Hepatocyte (in vitro differentiated cells): ENCODE results near the gene PADI4. TPM values are rescaled to one million over a fixed set of nuclear protein-coding genes. Genes with fewer than 3 reads are reported as not detected.

Experiments used
- DNase-seq: peaks from one replicate; pipeline ENCODE4 v3.0.0-alpha.2; 2016; ENCODE audit warnings: low spot score
- H2AFZ ChIP-seq: fragments of 200-600 bp; sonication (generic); 2 replicates; pipeline ENCODE4 v1.6.0; 2016; ENCODE audit warnings: antibody characterized with exemption, mild to moderate bottlenecking
- H3K27ac ChIP-seq: fragments of 200-600 bp; sonication (generic); 2 replicates; pipeline ENCODE4 v1.5.1; 2016; ENCODE audit warnings: mild to moderate bottlenecking
- H3K27me3 ChIP-seq: fragments of 200-600 bp; sonication (generic); 2 replicates; pipeline ENCODE4 v1.6.1; 2016
- H3K36me3 ChIP-seq: fragments of 200-600 bp; sonication (generic); replicated peaks from 2 replicates; pipeline ENCODE4 v1.5.1; 2016; ENCODE audit warnings: low read depth; ENCODE audit not compliant: insufficient read depth
- H3K4me1 ChIP-seq: fragments of 200-600 bp; sonication (generic); 2 replicates; pipeline ENCODE4 v1.5.1; 2016; ENCODE audit warnings: mild to moderate bottlenecking, moderate library complexity; ENCODE audit not compliant: insufficient read depth
- H3K4me2 ChIP-seq: fragments of 200-600 bp; sonication (generic); 2 replicates; pipeline ENCODE4 v1.6.0; 2016
- H3K4me3 ChIP-seq: fragments of 200-600 bp; sonication (generic); 2 replicates; pipeline ENCODE4 v1.5.1; 2016; ENCODE audit warnings: mild to moderate bottlenecking
- H3K79me2 ChIP-seq: fragments of 200-600 bp; sonication (generic); 2 replicates; pipeline ENCODE4 v1.6.0; 2017; ENCODE audit warnings: mild to moderate bottlenecking
- H3K9me2 ChIP-seq: fragments of 200-600 bp; sonication (generic); replicated peaks from 2 replicates; pipeline ENCODE4 v1.6.0; 2017; ENCODE audit warnings: mild to moderate bottlenecking; ENCODE audit not compliant: insufficient read depth
- H3K9me3 ChIP-seq: fragments of 200-600 bp; sonication (generic); 2 replicates; pipeline ENCODE4 v1.5.1; 2016; ENCODE audit warnings: low read depth, mild to moderate bottlenecking
- H4K20me1 ChIP-seq: fragments of 200-600 bp; sonication (generic); 2 replicates; pipeline ENCODE4 v1.6.0; 2016; ENCODE audit warnings: mild to moderate bottlenecking; ENCODE audit not compliant: insufficient read depth, poor library complexity, severe bottlenecking
- CTCF ChIP-seq: fragments of 200-600 bp; sonication (generic); IDR thresholded peaks from 2 replicates; pipeline ENCODE4 v1.5.1; 2016; ENCODE audit warnings: antibody characterized with exemption, mild to moderate bottlenecking; ENCODE audit not compliant: poor library complexity
- EZH2 ChIP-seq: fragments of 200-600 bp; sonication (generic); IDR thresholded peaks from 2 replicates; pipeline ENCODE4 v1.6.1; 2016; ENCODE audit warnings: antibody characterized with exemption, mild to moderate bottlenecking, borderline replicate concordance
- EZH2phosphoT487 ChIP-seq: fragments of 200-600 bp; sonication (generic); IDR thresholded peaks from one replicate; pipeline ENCODE4 v1.6.1; 2018; ENCODE audit warnings: antibody characterized with exemption, mild to moderate bottlenecking, low read depth, moderate library complexity; ENCODE audit not compliant: unreplicated experiment, severe bottlenecking
- WGBS: methylation state at CpG from one replicate; pipeline ENCODE4 v1.1.6; 2016; ENCODE audit warnings: low lambda C conversion rate; ENCODE audit errors: missing lambda C conversion rate; 5-methylcytosine and 5-hydroxymethylcytosine counted together
- polyA plus RNA-seq: library from polyadenylated mRNA; unstranded; fragments of >200 nt; fragmentation: Nextera tagmentation; extraction: Ambion mirVana; gene quantifications from 2 replicates; pipeline ENCODE4 v1.2.1, GENCODE V29; 2016
- total RNA-seq: library from RNA; depleted of rRNA; stranded (reverse); fragments of >200 nt; gene quantifications from 2 replicates; pipeline ENCODE4 v1.2.3, GENCODE V29; 2014

PADI4 gene
- total and polyA plus RNA-seq, 2 experiments from 2014 or later = not detected

- Histone ChIP-seq H3K79me2 (no peaks in the 10 kb centered on the region), H2AFZ (no peak overlapping the region), H3K9me2 (no peaks in the 10 kb centered on the region), H3K9me3 (no peaks in the 10 kb centered on the region), H3K4me3 (no peak overlapping the region), H3K27ac (no peak overlapping the region), H3K4me1 (no peaks in the 10 kb centered on the region), H3K27me3 (no peaks in the 10 kb centered on the region), H4K20me1 (no peaks in the 10 kb centered on the region), H3K36me3 (no peaks in the 10 kb centered on the region), H3K4me2 (no peak overlapping the region)
- 84% methylated on average over 7 of the region's 7 CpGs for WGBS
- TF ChIP-seq EZH2phosphoT487 = no peak
- no peak for TF ChIP-seq CTCF
- TF ChIP-seq EZH2 = no peak
- DNase-seq = no peak
These were observed 47.7 kb upstream of the PADI4 start for GRCh38 chr1:17260264-17260663.

- Histone ChIP-seq H3K27me3 (no peaks in the 10 kb centered on the region), H3K9me2 (no peaks in the 10 kb centered on the region), H4K20me1 (no peaks in the 10 kb centered on the region), H3K9me3 (no peaks in the 10 kb centered on the region), H3K4me3 (no peak overlapping the region), H3K27ac (no peak overlapping the region), H3K36me3 (no peaks in the 10 kb centered on the region), H3K4me1 (no peaks in the 10 kb centered on the region), H3K79me2 (no peaks in the 10 kb centered on the region), H3K4me2 (no peak overlapping the region), H2AFZ (no peak overlapping the region)
- no peak for TF ChIP-seq EZH2phosphoT487
- no peak for TF ChIP-seq EZH2
- no peak for TF ChIP-seq CTCF
- DNase-seq = no peak
- 99% methylated on average over 5 of the region's 5 CpGs for WGBS
These were observed 47.3 kb upstream of the PADI4 start for GRCh38 chr1:17260738-17261137.

GRCh38 chr1:17263936-17264335 lies 44.1 kb upstream of the PADI4 start:
- no peaks in the 10 kb centered on the region for H3K9me3 ChIP-seq
- H2AFZ ChIP-seq = no peak overlapping the region
- H4K20me1 ChIP-seq = no peaks in the 10 kb centered on the region
- H3K4me3 ChIP-seq = no peak overlapping the region
- H3K4me2 ChIP-seq = no peak overlapping the region
- H3K27ac ChIP-seq = no peak overlapping the region
- no peak for TF ChIP-seq CTCF
- no peak for TF ChIP-seq EZH2
- no peak for TF ChIP-seq EZH2phosphoT487
- no peaks in the 10 kb centered on the region for H3K79me2 ChIP-seq
- no peaks in the 10 kb centered on the region for H3K9me2 ChIP-seq
- no peak for DNase-seq
- no peaks in the 10 kb centered on the region for H3K36me3 ChIP-seq
- no peaks in the 10 kb centered on the region for H3K27me3 ChIP-seq
- no peaks in the 10 kb centered on the region for H3K4me1 ChIP-seq

GRCh38 chr1:17264470-17264869 lies 43.5 kb upstream of the PADI4 start:
- Histone ChIP-seq H2AFZ (no peak overlapping the region), H4K20me1 (no peaks in the 10 kb centered on the region), H3K4me1 (no peaks in the 10 kb centered on the region), H3K27ac (no peak overlapping the region), H3K4me2 (no peak overlapping the region), H3K27me3 (no peaks in the 10 kb centered on the region), H3K9me2 (no peaks in the 10 kb centered on the region), H3K36me3 (no peaks in the 10 kb centered on the region), H3K9me3 (no peaks in the 10 kb centered on the region), H3K79me2 (no peaks in the 10 kb centered on the region), H3K4me3 (no peak overlapping the region)
- TF ChIP-seq CTCF (no peak), EZH2phosphoT487 (no peak), EZH2 (no peak)
- no peak for DNase-seq
- 89% methylated on average over 5 of the region's 5 CpGs for WGBS
